K562 (cell line): ENCODE measurements around the gene CD22. TPM values are rescaled to one million over a fixed set of nuclear protein-coding genes. Genes with fewer than 3 reads are reported as not detected.

Experiments used
- BCLAF1 ChIP-seq, 2 experiments: fragments of 450-650 bp in 1 of 2; IDR thresholded peaks; 2 replicates each; pipeline ENCODE4 v1.6.1; 2011 to 2017; ENCODE audit warnings: low read depth in 2 of 2, antibody characterized with exemption in 1 of 2, borderline replicate concordance in 1 of 2, low read length in 1 of 2, mild to moderate bottlenecking in 1 of 2, mixed read lengths in 1 of 2; ENCODE audit not compliant: control insufficient read depth in 1 of 2
- CEBPZ ChIP-seq: fragments of 150-350 bp; IDR thresholded peaks from 2 replicates; pipeline ENCODE4 v1.6.1; 2014; ENCODE audit warnings: low read depth, mild to moderate bottlenecking, low read length, borderline replicate concordance
- HEY1 ChIP-seq: fragments of 250-450 bp; sonication (Bioruptor Pico); IDR thresholded peaks from 2 replicates; pipeline ENCODE4 v1.5.0; 2020; ENCODE audit warnings: mild to moderate bottlenecking, moderate library complexity, borderline replicate concordance
- LARP7 ChIP-seq: fragments of 450-650 bp; IDR thresholded peaks from 2 replicates; pipeline ENCODE4 v1.6.1; 2016
- MYC ChIP-seq, 2 experiments: fragments of 250-450 bp in 1 of 2; sonication (Bioruptor Pico) in 1 of 2; IDR thresholded peaks; 2 replicates each; pipeline versions ENCODE4 v1.5.1 to v1.6.1; 2012 to 2021; ENCODE audit warnings: low read depth in 2 of 2, borderline replicate concordance in 1 of 2, improper control_type of control experiment in 1 of 2, low read length in 1 of 2, mild to moderate bottlenecking in 1 of 2, moderate library complexity in 1 of 2
- NCOA1 ChIP-seq: fragments of 450-650 bp; IDR thresholded peaks from 2 replicates; pipeline ENCODE4 v1.6.1; 2016; ENCODE audit warnings: low read depth
- PCBP2 ChIP-seq: fragments of 200-400 bp; formaldehyde crosslinking; IDR thresholded peaks from 2 replicates; pipeline ENCODE4 v1.6.1; 2018; ENCODE audit warnings: low read length, low read depth, mild to moderate bottlenecking, moderate library complexity; ENCODE audit not compliant: poor library complexity, severe bottlenecking
- RBM15 ChIP-seq: fragments of 200-400 bp; formaldehyde crosslinking; IDR thresholded peaks from 2 replicates; pipeline ENCODE4 v1.6.1; 2018; ENCODE audit warnings: mild to moderate bottlenecking, low read length, moderate library complexity; ENCODE audit not compliant: insufficient read depth
- RNF2 ChIP-seq: sonication (generic); IDR thresholded peaks from 2 replicates; pipeline ENCODE4 v1.6.1; 2016
- SETDB1 ChIP-seq: IDR thresholded peaks from one replicate; pipeline ENCODE4 v1.6.1; 2012; ENCODE audit warnings: low read length, control low read depth, inconsistent platforms
- SIN3B ChIP-seq: fragments of 450-650 bp; IDR thresholded peaks from 2 replicates; pipeline ENCODE4 v1.6.1; 2017; ENCODE audit warnings: low read depth, mild to moderate bottlenecking, moderate library complexity
- TFE3 ChIP-seq: fragments of 450-650 bp; formaldehyde crosslinking; IDR thresholded peaks from 2 replicates; pipeline ENCODE4 v1.4.0; 2020; ENCODE audit warnings: mild to moderate bottlenecking, mixed read lengths
- THRA ChIP-seq: fragments of 450-650 bp; IDR thresholded peaks from 2 replicates; pipeline ENCODE4 v1.6.1; 2017; ENCODE audit warnings: mild to moderate bottlenecking, moderate library complexity
- ZNF140 ChIP-seq: fragments of 250-450 bp; sonication (Bioruptor Pico); IDR thresholded peaks from 2 replicates; pipeline ENCODE4 v1.8.0; 2021; ENCODE audit warnings: moderate library complexity, mild to moderate bottlenecking, inconsistent platforms
- ZNF184 ChIP-seq: sonication (generic); formaldehyde crosslinking; IDR thresholded peaks from 2 replicates; pipeline ENCODE4 v1.5.0; 2020; ENCODE audit warnings: missing genetic modification reagents
- ZNF764 ChIP-seq: fragments of 250-450 bp; sonication (Bioruptor Pico); IDR thresholded peaks from 2 replicates; pipeline ENCODE4 v1.4.0; 2020; ENCODE audit warnings: low read depth, mild to moderate bottlenecking, moderate library complexity
- polyA plus RNA-seq, 8 experiments: library from polyadenylated mRNA; depleted of rRNA in 4 of 8; stranded (reverse) in 5 of 8; unstranded in 3 of 8; fragments of >200 nt; fragmentation: Nextera tagmentation in 2 of 8; fragmentation: Illumina TruSeq in 1 of 8; extraction: Ambion mirVana in 2 of 8; extraction: Trizol in 1 of 8; gene quantifications; 2 replicates each; pipeline versions ENCODE4 v1.2.1 to v1.2.3, GENCODE V29; 2011 to 2014; ENCODE audit warnings: inconsistent platforms in 1 of 8, missing spikeins in 1 of 8
- total RNA-seq, 7 experiments: library from RNA; depleted of rRNA in 6 of 7; stranded (reverse); fragments of >200 nt in 6 of 7; fragmentation: Illumina TruSeq in 2 of 7; extraction: Trizol in 2 of 7; gene quantifications; 2 replicates each; pipeline versions ENCODE4 v1.2.1 to v1.2.3, GENCODE V29; 2011 to 2021; ENCODE audit warnings: low replicate concordance in 1 of 7

CD22 gene
- total and polyA plus RNA-seq, 9 of the 15 experiments (the other 6 are each of a cell fraction or from before 2014, with no cell fraction given) = 0.29 to 5.0 (median 3.5) TPM

GRCh38 chr19:35392742-35393715, 64.0 kb downstream of the CD22 start (continued):
- peak; percentile 22; the same call in 1 of the 2 replicates for TF ChIP-seq LARP7
- no peak for TF ChIP-seq NCOA1
- no peak for TF ChIP-seq CEBPZ
- no peak for TF ChIP-seq RNF2
- TF ChIP-seq BCLAF1 (IDR thresholded peaks at IDR 0.05; ENCODE audit: borderline replicate concordance in 1 of 2, control insufficient read depth in 1 of 2, low read depth in 2 of 2, low read length in 1 of 2) = 0 out of 4 replicates have a peak, but pooled peaks of 1 of the 2 experiments have one; percentile 9
- no peak for TF ChIP-seq ZNF184 (CRISPR knock-in tag)
- no peak for TF ChIP-seq SETDB1
- TF ChIP-seq TFE3 (CRISPR knock-in tag) = no peak
- no peak for TF ChIP-seq ZNF764 (CRISPR knock-in tag)
- TF ChIP-seq THRA = no peak
- TF ChIP-seq HEY1 (CRISPR knock-in tag) = no peak
- no peak for TF ChIP-seq RBM15
- TF ChIP-seq PCBP2 = no peak
- no peak for TF ChIP-seq MYC (IDR thresholded peaks at IDR 0.05; ENCODE audit: low read depth, low read length)
- no peak for TF ChIP-seq MYC (CRISPR knock-in tag; IDR thresholded peaks at IDR 0.05; ENCODE audit: borderline replicate concordance, low read depth)
- no peak for TF ChIP-seq SIN3B
- no peak for TF ChIP-seq ZNF140
